ENCODE data around the gene FCGR2B.
"Not testable (repeated sequence)": the region's sequence is repeated elsewhere in the genome, so short reads cannot be mapped to it uniquely, and the experiment has no call there.

The FCGR2B gene

DNA sequence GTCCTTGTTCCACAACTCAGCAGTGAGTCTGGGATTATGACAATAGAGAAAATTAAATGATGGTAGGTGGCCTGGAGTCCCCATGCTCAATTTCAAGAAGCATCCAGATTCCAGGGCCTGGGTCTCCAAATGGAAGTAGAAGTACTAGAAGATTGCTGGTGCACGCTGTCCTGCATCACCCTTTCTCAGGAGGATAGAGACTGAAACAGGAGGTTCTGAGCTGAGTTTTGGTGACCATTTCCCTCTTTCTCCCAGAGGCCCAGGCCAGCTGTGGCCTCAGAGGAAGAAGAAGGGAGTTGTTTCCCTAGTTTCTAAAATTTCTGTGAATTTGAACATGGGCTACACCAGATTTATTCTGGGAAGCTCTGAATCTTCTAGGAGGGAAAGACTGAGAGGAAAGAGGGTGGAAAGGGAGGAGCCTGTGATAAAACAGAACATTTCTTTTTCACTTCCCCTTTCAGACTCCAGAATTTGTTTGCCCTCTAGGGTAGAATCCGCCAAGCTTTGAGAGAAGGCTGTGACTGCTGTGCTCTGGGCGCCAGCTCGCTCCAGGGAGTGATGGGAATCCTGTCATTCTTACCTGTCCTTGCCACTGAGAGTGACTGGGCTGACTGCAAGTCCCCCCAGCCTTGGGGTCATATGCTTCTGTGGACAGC lies at the start of gene FCGR2B:
Gene FCGR2B (plus strand): TSS at position 460 of the 656 bp plus-strand sequence. CDS start 99 bp downstream, at position 559.
- DNase-seq (ENCODE audit: low read depth in 2 of 2): not testable (repeated sequence)

DNA sequence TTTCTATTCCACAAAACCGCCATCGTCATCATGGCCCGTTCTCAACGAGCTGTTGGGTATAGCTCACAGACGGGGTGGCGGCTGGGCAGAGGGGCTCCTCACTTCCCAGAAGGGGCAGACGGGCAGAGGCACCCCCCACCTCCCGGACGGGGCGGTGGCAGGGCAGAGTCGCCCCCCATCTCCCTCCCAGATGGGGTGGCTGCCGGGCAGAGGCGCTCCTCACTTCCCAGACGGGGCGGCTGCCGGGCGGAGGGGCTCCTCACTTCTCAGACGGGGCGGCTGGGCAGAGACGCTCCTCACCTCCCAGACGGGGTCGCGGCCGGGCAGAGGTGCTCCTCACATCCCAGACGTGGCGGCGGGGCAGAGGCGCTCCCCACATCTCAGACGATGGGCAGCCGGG lies 46.5 kb upstream of the FCGR2B start:
- DNase-seq (ENCODE audit: low read depth in 2 of 2): not testable (repeated sequence)

DNA sequence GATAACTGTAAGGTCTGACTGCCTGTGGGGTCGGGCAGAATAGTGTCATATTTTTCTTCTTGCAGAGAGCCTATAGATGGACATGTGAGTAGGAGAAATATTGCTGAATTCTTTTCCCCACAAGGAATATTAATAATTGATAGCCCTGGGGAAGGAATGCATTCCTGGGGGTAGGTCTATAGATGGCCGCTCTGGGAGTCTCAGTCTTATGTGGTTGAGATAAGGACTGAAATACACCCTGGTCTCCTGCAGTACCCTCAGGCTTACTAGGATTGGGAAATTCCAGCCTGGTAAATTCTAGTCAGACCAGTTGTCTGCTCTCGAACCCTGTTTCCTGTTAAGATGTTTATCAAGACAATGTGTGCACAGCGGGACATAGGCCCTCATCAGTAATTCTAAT lies 44.4 kb upstream of the FCGR2B start:
- DNase-seq (ENCODE audit: low read depth in 2 of 2): not testable (repeated sequence)

DNA sequence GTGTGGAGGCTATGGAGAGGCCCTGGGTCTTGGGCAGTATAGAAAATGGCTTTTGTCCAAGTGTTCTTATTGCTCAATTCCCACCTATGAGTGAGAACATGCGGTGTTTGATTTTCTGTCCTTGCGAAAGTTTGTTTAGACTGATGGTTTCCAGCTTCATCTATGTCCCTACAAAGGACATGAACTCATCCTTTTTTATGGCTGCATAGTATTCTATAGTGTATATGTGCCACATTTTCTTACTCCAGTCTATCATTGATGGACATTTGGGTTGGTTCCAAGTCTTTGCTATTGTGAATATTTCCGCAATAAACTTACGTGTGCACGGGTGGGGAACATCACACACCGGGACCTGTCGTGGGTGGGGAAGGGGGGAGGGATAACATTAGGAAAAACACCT lies 42.5 kb upstream of the FCGR2B start:
- DNase-seq (ENCODE audit: low read depth in 2 of 2): not testable (repeated sequence)

DNA sequence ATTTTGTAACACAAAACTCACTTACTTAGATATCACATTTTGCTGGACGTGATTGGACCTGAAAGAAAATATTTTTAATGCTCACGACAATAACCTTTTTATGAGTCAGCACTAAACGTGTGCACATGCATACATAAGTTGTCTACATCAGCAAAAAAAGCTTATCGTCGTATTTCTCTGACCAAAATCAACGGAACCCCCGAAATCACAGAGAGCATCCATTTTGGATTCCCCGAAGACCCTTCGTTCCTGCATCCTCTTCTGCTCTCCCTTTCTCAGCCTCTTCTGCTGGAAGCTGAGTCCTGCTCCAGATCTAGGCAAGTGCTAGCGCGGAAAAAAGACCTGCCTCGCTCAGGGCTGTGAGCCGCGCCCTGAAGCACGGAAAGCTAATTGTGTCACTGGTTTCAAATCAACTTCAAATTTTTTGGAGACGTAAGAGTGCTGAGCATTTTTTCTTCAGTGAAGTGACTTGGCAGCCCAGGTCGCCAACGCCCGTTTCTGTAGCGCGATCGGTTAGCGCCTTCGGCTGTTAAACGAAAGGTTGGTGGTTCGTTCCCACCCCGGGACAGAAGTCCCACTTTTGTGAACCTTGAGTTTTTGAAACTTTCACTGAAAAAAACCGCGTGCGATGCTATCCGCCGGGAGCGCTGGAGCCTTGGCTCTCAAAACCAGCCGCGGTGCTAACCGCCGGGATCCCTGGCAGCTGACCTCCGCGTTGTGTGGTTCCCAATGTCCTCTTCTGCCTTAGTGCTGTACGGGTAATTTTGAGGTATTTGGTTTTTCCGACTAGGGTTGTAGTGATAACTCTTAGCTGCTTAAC lies 41.6 kb upstream of the FCGR2B start:
- peak; percentile 35 to 67 for DNase-seq (ENCODE audit: low read depth in 2 of 2)

DNA sequence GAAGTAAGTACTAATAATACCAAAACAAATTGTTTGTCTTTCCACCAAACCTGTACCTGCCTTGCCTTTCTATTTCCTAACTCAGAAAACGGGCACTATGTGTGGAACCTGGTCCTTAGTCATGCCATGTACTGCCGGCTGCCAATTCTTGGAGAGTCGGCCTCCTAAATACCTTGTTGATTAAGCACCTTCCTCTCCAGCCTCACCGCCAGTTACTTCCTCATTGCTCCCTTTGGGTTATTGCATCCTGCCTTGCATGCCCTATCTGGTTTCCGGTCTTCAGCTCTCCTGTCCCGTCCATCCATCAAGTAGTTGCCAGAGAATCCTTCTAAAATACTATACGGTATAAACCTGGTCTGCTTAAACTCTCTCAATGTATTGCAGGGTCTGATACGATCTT lies 40.9 kb upstream of the FCGR2B start:
- DNase-seq (ENCODE audit: low read depth in 2 of 2): not testable (repeated sequence)

DNA sequence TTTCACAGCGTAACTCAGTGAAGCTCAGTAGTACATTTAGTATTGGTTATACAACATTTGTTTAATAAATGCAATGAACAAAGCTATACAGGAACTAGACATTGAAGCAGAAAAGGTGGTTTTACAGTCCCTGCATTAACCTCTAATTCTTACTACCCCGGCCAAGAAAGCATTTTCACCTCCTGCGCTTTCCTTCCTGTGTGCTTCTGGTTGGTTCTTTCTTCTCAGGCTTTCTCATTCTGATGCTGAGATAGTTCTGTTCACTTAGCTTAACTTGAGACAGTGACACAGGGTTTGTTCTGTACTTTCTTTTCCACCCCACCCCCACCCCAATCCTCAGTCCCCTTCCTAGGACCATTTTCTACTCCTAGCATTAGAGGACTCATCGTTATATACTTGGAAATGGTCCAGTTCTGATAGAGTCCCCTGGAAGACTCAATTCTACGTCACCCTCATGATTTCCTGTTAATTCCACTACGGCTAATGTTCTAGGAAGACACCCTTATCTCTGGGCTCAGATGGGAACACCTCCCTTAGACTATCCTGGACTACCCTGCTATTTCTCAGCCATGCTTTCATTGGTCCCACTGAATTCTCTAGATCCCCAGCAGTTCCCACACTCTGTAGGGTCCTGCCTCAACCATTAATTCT lies 39.4 kb upstream of the FCGR2B start:
- DNase-seq (ENCODE audit: low read depth in 2 of 2): not testable (repeated sequence)

DNA sequence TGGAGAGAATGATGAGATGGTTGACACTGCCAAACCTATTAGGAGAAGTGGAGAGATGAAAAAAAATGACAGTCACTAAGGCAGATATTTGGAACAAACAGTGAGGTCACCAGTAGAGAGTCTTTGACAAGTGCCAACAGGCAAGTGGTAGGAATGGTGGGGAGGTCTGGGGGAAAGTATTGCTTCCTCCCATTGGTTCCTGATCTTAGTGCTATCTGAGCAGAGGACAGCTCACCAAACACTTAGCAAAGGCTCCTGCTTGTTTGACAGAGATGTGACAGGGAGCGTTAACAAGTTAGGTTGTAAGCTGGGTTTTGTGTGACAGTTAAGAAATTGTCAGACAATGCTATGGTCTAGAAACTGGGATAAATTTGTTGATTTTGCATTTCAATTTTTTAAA lies 38.3 kb upstream of the FCGR2B start:
- DNase-seq (ENCODE audit: low read depth in 2 of 2): not testable (repeated sequence)

DNA sequence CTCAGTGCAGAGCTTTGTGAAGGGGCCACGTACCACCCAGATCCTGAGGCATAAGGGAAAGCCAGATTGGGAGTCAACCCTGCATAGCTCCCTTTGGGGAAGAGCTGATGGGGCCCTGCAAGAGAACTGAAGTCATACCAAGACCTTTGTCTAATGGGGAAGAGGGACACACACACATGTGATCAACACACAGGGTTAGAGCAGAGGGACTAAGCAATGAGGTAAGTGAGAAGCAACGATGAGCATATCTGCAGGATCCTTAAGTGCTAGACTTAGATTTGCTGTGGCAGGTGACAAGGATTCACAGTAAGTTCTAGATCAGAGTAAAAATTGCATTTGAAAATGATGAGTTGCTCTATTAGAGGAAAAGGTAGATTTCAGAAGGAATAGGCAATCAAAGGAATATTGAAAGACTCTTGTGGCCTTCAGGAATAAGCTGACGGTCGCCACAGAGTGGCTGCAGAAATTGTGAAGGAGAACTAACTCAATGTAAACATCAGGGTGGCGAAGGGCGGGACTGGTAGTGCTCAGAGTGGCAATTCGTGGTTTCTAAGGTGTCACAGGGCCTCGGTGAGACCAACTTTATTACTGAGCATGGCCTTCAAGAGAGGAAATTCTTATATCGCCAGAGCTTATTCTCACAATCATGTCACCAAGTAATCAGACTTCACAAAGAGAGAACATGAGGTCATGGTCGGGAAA lies 36.3 kb upstream of the FCGR2B start:
- DNase-seq (ENCODE audit: low read depth in 2 of 2): not testable (repeated sequence)

DNA sequence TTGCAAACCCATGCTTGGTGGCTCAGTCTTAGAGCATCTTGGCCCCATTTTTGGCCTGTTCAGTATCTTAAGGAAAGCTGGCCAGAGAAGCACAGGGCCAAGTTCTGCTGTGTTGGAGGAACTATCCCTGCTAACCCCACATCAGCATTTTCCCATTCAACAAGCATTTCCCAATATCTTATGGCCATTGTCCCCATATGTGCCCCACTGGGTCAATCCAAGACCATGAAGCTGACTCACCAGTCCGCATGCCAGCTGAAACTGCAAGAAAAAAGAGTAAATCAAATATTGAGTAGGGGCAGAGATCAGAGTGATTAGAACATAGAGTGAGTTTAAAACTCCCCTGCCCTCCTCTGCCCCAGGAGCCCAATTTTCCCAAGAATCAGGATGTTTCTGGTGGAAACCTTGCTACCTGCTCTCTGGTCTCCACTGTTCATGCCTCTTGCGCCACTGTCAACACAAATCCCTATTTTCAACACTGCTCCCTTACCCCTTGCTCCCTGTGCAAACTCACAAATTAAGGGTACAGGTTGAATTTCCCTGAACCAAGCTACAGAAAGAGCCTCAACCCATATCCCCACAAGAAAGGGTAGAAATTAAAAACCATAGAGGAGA lies 32.7 kb upstream of the FCGR2B start:
- not testable (repeated sequence) for DNase-seq (ENCODE audit: low read depth in 2 of 2)

DNA sequence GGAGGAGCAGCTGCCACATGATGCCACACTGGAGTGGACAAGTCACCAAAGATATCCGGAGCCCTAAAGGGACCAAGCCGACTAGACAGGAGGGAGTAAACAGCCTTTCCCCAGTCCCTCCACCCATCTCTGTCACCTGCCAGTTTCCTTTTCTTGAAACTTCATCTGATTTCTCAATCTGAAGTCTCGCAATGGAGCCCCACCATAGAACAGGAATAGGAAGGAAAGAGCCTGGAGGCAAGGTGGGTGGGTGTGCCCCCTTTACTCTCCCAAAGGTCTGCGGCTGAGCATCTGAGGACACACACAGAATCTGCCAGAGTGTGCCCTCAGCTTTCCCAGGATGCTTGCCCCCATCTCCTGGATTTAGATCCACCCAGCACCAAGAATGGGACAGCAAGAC lies 31.9 kb upstream of the FCGR2B start, which contains the start of gene FCGR3B:
Gene FCGR3B (minus strand): TSS at position 101 of the 400 bp plus-strand sequence. CDS start 82 bp downstream, at position 19.
- no peak for DNase-seq (ENCODE audit: low read depth in 2 of 2)

DNA sequence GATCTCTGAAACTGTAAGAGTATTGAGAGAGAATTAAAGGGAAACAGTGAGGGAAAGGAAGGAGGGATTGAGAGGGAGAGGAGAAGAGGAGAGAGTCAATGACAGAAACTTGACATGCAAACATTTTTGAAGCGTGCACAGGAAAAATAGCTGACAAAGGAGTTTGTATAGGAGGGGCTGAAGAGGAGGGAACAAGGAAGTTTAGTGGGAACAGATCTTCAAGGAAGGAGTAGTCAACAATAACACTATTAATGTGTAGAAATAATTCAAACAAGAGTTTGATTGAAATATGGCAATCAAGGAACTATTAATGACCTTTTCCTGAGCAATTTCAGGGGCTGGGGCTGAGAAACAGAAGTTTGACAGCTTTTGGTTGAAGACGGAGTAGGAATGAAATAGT lies 27.9 kb upstream of the FCGR2B start:
- not testable (repeated sequence) for DNase-seq (ENCODE audit: low read depth in 2 of 2)

DNA sequence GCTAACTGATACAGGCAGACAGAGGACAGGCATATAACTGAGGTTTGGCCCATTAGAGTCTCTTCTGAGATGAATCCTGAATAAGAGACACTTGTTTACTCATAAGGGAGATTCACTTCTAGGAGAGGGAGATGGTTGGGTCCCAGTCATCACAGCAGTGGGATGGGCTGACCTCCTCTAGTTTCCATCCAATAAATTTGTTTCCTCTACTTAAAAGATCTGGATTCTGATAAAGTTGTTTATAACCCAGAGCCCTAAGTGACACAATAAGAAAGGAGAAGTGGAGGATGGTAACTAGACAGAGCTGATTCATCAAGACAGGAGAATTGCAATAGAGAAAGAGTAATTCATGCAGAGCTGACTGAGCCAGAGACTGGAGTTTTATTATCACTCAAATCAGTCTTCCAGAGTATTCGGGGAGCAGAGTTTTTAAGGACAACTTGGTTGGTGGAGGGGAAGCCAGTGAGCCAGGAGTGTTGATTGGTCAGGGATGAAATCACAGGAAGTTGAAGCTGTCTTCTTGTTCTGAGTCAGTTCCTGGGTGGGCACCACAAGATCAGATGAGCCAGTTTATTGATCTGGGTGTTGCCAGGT lies 26.7 kb upstream of the FCGR2B start:
- not testable (repeated sequence) for DNase-seq (ENCODE audit: low read depth in 2 of 2)

DNA sequence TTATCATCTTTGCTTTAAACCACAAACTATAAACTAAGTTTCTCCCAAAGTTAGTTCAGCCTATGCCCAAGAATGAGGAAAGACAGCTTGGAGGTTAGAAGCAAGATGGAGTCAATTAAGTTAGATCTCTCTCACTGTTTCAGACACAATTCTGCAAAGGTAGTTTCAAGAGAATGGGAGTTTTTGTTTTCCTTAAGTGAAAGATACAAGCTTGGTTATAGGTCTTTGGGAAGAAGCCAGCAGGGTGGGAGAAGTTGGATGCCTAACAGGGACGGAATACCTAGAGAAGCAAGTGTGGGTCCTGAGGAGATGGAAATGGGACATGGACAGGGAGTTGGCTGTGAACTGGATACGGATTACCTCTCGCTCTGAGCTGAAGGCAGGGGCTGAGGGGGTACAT lies 26.0 kb upstream of the FCGR2B start:
- DNase-seq (ENCODE audit: low read depth in 2 of 2): not testable (repeated sequence)

DNA sequence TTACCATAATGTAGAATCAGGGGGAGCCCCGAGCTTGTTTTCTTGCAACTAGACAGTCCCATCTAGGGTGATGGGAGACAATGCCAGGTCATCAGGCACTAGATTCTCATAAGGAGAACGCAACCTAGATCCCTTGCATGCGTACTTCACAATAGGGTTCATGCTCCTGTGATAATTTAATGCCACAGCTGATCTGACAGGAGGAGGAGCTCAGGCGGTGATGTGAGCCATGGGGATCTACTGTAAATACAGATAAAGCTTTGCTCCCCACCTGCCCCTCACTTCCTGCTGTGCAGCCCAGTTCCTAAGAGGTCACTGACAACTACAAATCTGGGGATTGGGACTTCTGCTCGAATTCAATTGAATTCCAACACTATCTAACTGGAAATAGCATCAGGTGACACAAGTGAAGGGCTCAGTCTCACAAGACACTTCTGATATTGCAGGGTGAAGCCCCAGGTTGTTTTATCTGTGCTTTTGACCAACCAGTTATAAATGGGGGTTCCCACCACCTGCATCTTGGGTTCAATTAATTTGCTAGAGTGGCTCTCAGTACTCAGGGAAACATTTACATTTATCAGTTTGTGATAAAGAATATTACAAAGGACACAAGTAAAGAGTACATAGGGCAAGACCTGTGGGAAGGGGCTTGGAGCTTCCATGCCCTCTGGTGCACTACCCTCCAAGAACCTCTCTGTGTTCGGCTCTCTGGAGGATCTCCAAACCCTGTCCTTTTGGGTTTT lies 24.5 kb upstream of the FCGR2B start:
- not testable (repeated sequence) for DNase-seq (ENCODE audit: low read depth in 2 of 2)

DNA sequence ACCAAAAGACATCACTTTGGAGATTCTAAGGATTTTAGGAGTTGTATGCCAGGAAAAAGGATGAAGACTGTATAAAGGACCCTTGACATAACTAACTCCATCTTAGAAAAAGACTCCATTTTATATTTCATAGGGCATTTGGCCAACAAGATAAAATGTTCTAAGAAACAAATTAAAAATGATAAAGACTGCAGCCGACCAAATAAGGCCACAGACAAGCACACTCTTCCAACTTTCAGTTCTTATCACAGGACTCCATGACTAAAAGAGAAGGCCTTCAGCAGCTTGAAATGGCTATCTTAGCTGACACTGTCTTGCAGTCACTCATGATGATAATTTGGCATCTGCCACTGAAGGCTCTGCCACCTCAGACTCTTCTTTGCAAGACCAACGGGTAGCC lies 23.7 kb upstream of the FCGR2B start:
- DNase-seq (ENCODE audit: low read depth in 2 of 2): not testable (repeated sequence)

DNA sequence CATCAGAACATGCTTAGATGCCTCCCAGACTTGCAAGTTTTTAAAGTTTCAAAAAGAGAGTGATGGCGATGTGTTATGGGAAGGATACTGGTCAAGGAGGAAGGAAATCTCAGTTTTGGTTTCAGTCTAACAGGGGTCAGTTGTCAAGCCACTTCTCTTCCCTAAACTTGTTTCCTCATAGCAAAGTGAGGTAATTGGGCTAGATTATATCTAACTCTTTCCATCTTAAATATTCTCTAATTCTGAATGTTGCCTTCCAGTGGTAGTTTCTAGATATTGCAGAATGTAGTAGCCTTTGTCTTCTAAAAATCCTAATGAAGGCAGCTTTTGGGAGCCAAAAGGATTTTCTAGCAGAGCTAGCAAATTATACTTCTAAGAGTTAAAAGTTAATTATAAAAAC lies 20.2 kb upstream of the FCGR2B start:
- not testable (repeated sequence) for DNase-seq (ENCODE audit: low read depth in 2 of 2)

DNA sequence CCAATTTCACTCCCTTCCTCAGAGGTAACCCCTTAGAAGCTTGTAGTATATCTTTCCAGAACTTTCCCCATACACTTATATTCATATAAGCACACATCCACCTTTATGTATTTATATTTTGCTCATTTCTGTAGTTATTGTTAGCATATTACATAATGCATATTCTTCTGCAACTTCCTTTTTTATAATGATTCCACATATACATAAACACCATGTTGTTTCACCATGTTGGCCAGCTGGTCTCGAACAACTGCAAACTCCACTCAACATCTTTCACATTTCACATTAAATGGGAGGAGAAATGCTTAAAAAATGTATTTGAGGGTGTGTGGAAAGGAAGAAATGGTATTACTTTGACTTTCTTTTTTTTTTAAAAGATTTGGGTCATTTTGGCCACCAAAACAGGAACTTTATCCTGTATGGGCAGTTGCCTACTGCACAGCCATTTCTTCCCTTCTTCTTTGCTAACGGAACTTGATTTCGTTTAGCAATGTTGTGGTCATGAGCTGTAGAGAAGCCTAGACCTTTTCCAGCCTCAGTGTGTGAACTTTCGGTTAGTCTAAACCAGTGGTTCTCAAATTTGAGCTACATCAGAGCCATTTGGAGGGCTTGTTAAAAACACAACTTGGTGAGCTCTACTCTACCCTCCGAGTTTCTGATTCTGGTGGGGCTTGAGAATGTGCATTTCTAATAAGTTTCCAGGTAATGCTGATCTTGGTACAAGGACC lies 19.3 kb upstream of the FCGR2B start:
- not testable (repeated sequence) for DNase-seq (ENCODE audit: low read depth in 2 of 2)

DNA sequence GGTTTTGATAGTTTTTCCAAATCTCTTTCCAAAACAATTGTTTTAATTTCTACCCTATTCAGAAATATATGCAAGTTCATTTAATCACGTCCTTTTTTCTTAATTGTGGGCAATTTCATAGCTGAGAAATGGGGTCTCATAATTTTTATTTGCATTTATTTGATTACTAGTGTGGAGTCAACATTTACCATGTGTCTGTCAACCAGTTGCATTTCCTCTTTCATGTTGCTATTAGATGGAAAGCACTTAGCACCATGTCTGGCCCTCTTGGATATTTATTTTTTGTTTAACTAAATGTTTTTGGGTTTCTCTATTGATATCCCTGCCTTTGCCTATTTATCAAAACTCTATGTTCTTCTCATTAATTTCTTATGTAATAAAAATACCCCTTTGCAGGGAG lies 18.1 kb upstream of the FCGR2B start:
- not testable (repeated sequence) for DNase-seq (ENCODE audit: low read depth in 2 of 2)
